Loucy (cell line): Measurements from ENCODE around the gene SHB.

ENCODE experiments used
- H2AFZ ChIP-seq: fragments of 200-600 bp; sonication (generic); 2 replicates; pipeline ENCODE4 v1.6.0; 2016; ENCODE audit warnings: antibody characterized with exemption, mild to moderate bottlenecking, low read length, moderate library complexity
- H3F3A ChIP-seq: fragments of 200-600 bp; 2 replicates; pipeline ENCODE4 v1.6.0; 2016; ENCODE audit warnings: antibody characterized with exemption, low read depth, mild to moderate bottlenecking
- H3K27me3 ChIP-seq: fragments of 200-600 bp; sonication (generic); 2 replicates; pipeline ENCODE4 v1.6.1; 2014; ENCODE audit warnings: low read length, mild to moderate bottlenecking; ENCODE audit not compliant: insufficient read depth, poor library complexity, severe bottlenecking
- H3K36me3 ChIP-seq: fragments of 200-600 bp; sonication (generic); 2 replicates; pipeline ENCODE4 v1.6.1; 2016; ENCODE audit warnings: low read length; ENCODE audit not compliant: insufficient read depth
- H3K4me1 ChIP-seq: fragments of 200-600 bp; sonication (generic); 2 replicates; pipeline ENCODE4 v1.5.1; 2014; ENCODE audit warnings: low read length, mild to moderate bottlenecking; ENCODE audit not compliant: insufficient read depth, poor library complexity, severe bottlenecking
- H3K4me2 ChIP-seq: fragments of 200-600 bp; sonication (generic); 2 replicates; pipeline ENCODE4 v1.6.0; 2014; ENCODE audit warnings: antibody characterized with exemption, low read length, low read depth, mild to moderate bottlenecking; ENCODE audit not compliant: poor library complexity, severe bottlenecking
- H3K4me3 ChIP-seq: fragments of 200-600 bp; sonication (generic); 2 replicates; pipeline ENCODE4 v1.5.1; 2014; ENCODE audit warnings: low read length, mild to moderate bottlenecking, mixed read lengths; ENCODE audit not compliant: poor library complexity, severe bottlenecking
- H3K79me2 ChIP-seq: fragments of 200-600 bp; sonication (generic); 2 replicates; pipeline ENCODE4 v1.6.1; 2014; ENCODE audit warnings: low read length; ENCODE audit not compliant: insufficient read depth
- H3K9ac ChIP-seq: fragments of 200-600 bp; sonication (generic); 2 replicates; pipeline ENCODE4 v1.6.0; 2014; ENCODE audit warnings: mild to moderate bottlenecking, low read depth, low read length, moderate library complexity; ENCODE audit not compliant: poor library complexity, severe bottlenecking
- H3K9me2 ChIP-seq: fragments of 200-600 bp; sonication (generic); replicated peaks from 2 replicates; pipeline ENCODE4 v1.6.1; 2016; ENCODE audit warnings: low read depth, low read length, mixed read lengths
- H3K9me3 ChIP-seq: fragments of 200-600 bp; sonication (generic); 2 replicates; pipeline ENCODE4 v1.6.1; 2014; ENCODE audit warnings: mild to moderate bottlenecking, antibody characterized with exemption, low read length, low read depth; ENCODE audit not compliant: insufficient read depth
- H4K20me1 ChIP-seq: fragments of 200-600 bp; sonication (generic); 2 replicates; pipeline ENCODE4 v1.6.0; 2014; ENCODE audit warnings: antibody characterized with exemption, low read length, mild to moderate bottlenecking; ENCODE audit not compliant: insufficient read depth, poor library complexity, severe bottlenecking
- CTCF ChIP-seq: fragments of 200-600 bp; sonication (generic); conservative IDR thresholded peaks from 2 replicates; pipeline ENCODE4 v1.5.1; 2014; ENCODE audit warnings: mild to moderate bottlenecking, antibody characterized with exemption, low read length
- EZH2phosphoT487 ChIP-seq: fragments of 200-600 bp; IDR thresholded peaks from 2 replicates; pipeline ENCODE4 v1.6.1; 2018; ENCODE audit warnings: antibody characterized with exemption, mild to moderate bottlenecking, moderate library complexity, borderline replicate concordance

Gene SHB

GRCh38 chr9:38000332-38000731 is 68.7 kb downstream of the SHB start:
- TF ChIP-seq EZH2phosphoT487 (no peak), CTCF (no peak)
- H4K20me1 ChIP-seq = no peaks in the 10 kb centered on the region
- no peak overlapping the region for H2AFZ ChIP-seq
- H3K27me3 ChIP-seq = no peaks in the 10 kb centered on the region
- H3K79me2 ChIP-seq = no peaks in the 10 kb centered on the region
- no peaks in the 10 kb centered on the region for H3K9me3 ChIP-seq
- H3K4me2 ChIP-seq = no peak overlapping the region
- no peak overlapping the region for H3K9ac ChIP-seq
- H3K4me1 ChIP-seq = no peaks in the 10 kb centered on the region
- no peaks in the 10 kb centered on the region for H3K36me3 ChIP-seq
- H3F3A ChIP-seq = no peaks in the 10 kb centered on the region
- H3K9me2 ChIP-seq = no peaks in the 10 kb centered on the region
- H3K4me3 ChIP-seq = no peak overlapping the region

DNA sequence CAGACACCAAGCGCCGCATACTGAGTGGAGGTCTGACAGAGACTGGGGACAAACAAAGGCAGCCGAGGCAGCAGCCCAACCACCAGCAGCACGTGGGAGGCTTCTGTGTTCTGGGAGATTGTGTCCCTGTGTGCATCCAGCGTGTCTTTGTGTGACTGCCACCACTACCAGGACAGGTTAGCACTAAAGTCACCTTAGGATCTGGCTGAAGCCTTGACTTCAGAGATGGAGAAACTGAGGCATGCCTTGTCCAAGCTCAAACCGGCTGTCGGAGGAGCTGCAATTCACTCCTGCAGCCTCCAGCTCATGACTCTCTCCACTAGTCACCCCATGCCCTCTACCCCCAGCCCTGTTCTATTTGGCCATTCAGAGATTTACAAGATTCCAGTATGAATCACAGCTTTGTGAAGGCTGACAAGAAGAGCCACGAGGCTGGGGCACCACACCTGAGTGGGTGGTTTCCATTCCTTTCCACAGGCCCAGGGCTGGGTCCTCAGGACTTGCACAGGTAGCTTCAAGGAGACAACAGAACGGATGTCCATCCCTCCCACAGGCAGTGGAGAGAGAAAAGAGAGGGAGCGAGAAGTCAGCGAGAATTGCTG is 69.3 kb downstream of the SHB start:
- H3K79me2 ChIP-seq = no peaks in the 10 kb centered on the region

DNA sequence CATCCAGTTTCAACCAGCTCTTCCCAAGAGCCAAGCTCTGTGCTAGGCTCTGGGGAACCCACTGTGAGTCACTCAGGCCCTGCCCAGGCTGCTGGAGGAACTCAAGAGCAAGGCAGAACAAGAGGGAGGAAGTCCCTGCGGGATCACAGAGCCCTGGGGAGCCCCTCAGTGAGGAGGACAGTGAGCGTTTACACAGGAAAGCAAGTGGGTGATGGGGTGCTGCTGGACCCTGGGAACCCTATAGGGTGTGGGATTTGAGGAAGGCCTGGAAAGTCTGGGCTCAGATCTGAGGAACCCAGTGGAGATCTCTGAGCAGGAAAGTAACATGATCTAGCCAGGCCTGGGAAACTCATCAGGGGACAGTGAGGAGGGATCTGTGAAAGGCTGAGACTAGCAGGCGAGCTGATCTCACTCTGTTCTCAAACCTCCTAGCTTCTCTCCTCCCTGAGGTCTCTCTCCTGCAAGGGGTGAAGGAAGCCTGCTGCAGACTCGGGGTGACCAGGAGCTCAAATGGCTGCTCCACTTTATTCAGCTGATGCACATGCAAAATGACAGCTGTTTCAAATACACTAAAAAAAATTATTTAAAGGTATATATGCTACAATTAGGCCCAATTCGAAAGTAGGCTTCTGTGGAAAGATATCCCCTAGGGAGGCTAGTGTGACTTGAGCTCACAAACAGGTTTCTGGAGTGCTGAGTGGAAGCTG is 70.0 kb downstream of the SHB start:
- Histone ChIP-seq H3K4me1 (no peaks in the 10 kb centered on the region), H2AFZ (no peak overlapping the region), H3K4me2 (no peak overlapping the region), H3K9me3 (no peaks in the 10 kb centered on the region), H3K4me3 (no peak overlapping the region), H3F3A (no peaks in the 10 kb centered on the region), H3K79me2 (no peaks in the 10 kb centered on the region), H3K9ac (no peak overlapping the region), H3K36me3 (no peaks in the 10 kb centered on the region), H3K9me2 (no peaks in the 10 kb centered on the region), H3K27me3 (no peaks in the 10 kb centered on the region), H4K20me1 (no peaks in the 10 kb centered on the region)
- TF ChIP-seq EZH2phosphoT487 = no peak
- no peak for TF ChIP-seq CTCF

More for the DNA sequence above, 69.3 kb downstream of the SHB start:
- H3K27me3 ChIP-seq = no peaks in the 10 kb centered on the region
- no peak overlapping the region for H3K4me3 ChIP-seq
- no peaks in the 10 kb centered on the region for H4K20me1 ChIP-seq
- TF ChIP-seq EZH2phosphoT487 = no peak
- no peak for TF ChIP-seq CTCF
- H3K9me3 ChIP-seq = no peaks in the 10 kb centered on the region
- H3K4me1 ChIP-seq = no peaks in the 10 kb centered on the region
- H3K9ac ChIP-seq = no peak overlapping the region
- H3K36me3 ChIP-seq = no peaks in the 10 kb centered on the region
- H2AFZ ChIP-seq = no peak overlapping the region
- no peaks in the 10 kb centered on the region for H3F3A ChIP-seq
- H3K9me2 ChIP-seq = no peaks in the 10 kb centered on the region
- H3K4me2 ChIP-seq = no peak overlapping the region
